ENCODE data around the gene CCNB2. TPM values are rescaled to one million over a fixed set of nuclear protein-coding genes. Genes with fewer than 3 reads are reported as not detected.
"Not testable (repeated sequence)": the region's sequence is repeated elsewhere in the genome, so short reads cannot be mapped to it uniquely, and the experiment has no call there.

The CCNB2 gene
- total RNA-seq, 3 donors from 2014 or later, result 3.0 to 29.3 (median 8.7) TPM

DNA sequence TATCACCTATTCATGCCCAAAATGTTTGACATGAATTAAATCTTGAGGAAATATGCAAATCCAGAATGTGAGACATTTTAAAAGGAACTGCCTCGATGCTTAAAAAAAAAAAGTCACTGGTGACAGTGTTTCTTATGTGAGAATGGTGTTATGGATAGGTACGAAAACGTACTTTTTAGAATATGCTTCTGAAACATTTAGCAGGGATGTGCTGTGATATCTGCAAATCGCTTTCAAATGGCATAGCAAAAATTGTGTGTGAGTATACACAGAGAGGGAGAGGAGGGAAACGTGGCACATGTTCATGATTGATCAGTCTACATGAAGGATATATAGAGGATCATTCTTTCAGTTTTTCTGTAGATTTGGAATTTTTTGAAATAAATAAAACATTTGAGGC, 16.0 kb downstream of the CCNB2 start:
- TF ChIP-seq, protein P1, sequence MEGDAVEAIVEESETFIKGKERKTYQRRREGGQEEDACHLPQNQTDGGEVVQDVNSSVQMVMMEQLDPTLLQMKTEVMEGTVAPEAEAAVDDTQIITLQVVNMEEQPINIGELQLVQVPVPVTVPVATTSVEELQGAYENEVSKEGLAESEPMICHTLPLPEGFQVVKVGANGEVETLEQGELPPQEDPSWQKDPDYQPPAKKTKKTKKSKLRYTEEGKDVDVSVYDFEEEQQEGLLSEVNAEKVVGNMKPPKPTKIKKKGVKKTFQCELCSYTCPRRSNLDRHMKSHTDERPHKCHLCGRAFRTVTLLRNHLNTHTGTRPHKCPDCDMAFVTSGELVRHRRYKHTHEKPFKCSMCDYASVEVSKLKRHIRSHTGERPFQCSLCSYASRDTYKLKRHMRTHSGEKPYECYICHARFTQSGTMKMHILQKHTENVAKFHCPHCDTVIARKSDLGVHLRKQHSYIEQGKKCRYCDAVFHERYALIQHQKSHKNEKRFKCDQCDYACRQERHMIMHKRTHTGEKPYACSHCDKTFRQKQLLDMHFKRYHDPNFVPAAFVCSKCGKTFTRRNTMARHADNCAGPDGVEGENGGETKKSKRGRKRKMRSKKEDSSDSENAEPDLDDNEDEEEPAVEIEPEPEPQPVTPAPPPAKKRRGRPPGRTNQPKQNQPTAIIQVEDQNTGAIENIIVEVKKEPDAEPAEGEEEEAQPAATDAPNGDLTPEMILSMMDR (IDR thresholded peaks at IDR 0.05), result no peak
- no peak overlapping the region for H3K4me3 ChIP-seq
- intact Hi-C loops (cut with DNase I, micrococcal nuclease), result no loop called here
- H3K4me1 ChIP-seq (ENCODE audit: low read depth), result peaks cover 19% of the 10 kb centered on the region
- H3K36me3 ChIP-seq (ENCODE audit: low read depth), result no peaks in the 10 kb centered on the region
- DNase-seq, result no peak
- no peaks in the 10 kb centered on the region for H3K9me3 ChIP-seq
- ATAC-seq, result no peak

DNA sequence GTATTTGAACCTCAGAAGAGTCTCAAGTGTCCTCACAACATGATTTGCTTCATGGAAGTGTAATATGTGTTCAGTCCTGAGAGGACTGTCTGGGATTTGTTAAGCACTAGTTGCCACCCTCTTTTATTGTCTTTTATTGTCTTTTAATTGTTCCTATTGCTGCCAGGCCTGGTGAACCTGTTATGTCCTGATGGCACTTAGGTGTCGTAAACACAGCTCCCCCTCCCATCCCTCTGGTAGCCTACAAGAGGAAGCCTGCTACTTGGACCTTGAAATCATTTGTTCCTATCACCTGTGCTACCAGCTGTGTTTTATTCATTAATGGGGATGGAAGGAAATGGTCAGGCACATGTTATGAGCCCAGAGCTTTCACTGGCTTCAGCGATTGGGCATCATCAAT, 19.3 kb downstream of the CCNB2 start:
- Histone ChIP-seq H3K4me3 (no peak overlapping the region), H3K4me1 (ENCODE audit: low read depth) (peaks cover 19% of the 10 kb centered on the region), H3K9me3 (no peaks in the 10 kb centered on the region), H3K36me3 (ENCODE audit: low read depth) (no peaks in the 10 kb centered on the region)
- DNase-seq, result peak in 2 of 3 donors; percentile 31 to 79
- TF ChIP-seq, protein P1 (IDR thresholded peaks at IDR 0.05), result no peak
- ATAC-seq, result peak; percentile 99
- intact Hi-C loops (cut with DNase I, micrococcal nuclease), result no loop called here

DNA sequence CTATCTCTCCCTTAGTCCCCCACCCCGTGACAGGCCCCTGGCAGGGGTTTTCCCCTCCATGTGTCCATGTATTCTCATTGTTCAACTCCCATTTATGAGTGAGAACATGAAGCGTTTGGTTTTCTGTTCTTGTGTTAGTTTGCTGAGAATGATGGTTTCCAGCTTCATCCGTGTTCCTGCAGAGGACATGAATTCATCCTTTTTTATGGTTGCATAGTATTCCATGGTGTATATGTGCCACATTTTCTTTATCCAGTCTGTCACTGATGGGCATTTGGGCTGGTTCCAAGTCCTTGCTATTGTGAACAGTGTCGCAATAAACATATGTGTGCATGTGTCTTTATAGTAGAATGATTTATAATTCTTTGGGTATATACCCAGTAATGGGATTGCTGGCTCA, 20.7 kb downstream of the CCNB2 start:
- ATAC-seq; H3K9me3 ChIP-seq; intact Hi-C loops (cut with DNase I, micrococcal nuclease); H3K36me3 ChIP-seq (ENCODE audit: low read depth); H3K4me3 ChIP-seq: not testable (repeated sequence)
- H3K4me1 ChIP-seq (ENCODE audit: low read depth), result peaks cover 19% of the 10 kb centered on the region
- peak in 1 of 3 donors; percentile 17 for DNase-seq

DNA sequence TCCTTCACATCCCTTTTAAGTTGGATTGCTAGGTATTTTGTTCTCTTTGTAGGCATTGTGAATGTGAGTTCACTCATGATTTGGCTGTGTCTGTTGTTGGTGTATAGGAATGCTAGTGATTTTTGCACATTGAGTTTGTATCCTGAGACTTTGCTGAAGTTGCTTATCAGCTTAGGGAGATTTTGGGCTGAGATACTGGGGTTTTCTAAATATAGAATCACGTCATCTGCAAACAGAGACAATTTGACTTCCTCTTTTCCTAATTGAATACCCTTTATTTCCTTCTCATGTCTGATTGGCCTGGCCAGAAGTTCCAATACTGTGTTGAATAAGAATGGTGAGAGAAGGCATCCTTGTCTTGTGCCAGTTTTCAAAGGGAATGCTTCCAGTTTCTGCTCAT, 22.3 kb downstream of the CCNB2 start:
- H3K9me3 ChIP-seq; intact Hi-C loops (cut with DNase I, micrococcal nuclease); ATAC-seq; H3K36me3 ChIP-seq (ENCODE audit: low read depth); DNase-seq; H3K4me3 ChIP-seq: not testable (repeated sequence)
- peaks cover 30% of the 10 kb centered on the region for H3K4me1 ChIP-seq (ENCODE audit: low read depth)

DNA sequence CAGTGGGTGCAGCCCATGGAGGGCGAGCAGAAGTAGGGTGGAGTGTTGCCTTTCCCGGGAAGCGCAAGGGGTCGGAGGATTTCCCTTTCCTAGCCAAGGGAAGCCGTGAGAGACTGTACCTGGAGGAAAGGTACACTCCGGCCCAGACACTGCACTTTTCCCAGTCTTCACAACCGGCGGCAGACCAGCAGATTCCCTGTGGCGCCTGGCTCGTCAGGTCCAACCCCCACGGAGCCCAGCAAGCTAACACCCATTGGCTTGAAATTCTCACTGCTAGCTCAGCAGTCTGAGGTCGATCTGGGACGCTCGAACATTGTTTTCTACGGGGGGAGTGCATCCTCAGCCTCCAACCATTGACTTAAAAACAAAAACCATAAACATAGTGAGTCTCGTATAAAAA, 26.5 kb downstream of the CCNB2 start:
- TF ChIP-seq, protein P1 (IDR thresholded peaks at IDR 0.05), result no peak
- no peaks in the 10 kb centered on the region for H3K9me3 ChIP-seq
- peaks cover 19% of the 10 kb centered on the region for H3K4me1 ChIP-seq (ENCODE audit: low read depth)
- peaks cover 5% of the 10 kb centered on the region for H3K36me3 ChIP-seq (ENCODE audit: low read depth)
- DNase-seq (no peak), ATAC-seq (no peak)
- H3K4me3 ChIP-seq, result no peak overlapping the region
- intact Hi-C loops (cut with DNase I, micrococcal nuclease), result no loop called here

DNA sequence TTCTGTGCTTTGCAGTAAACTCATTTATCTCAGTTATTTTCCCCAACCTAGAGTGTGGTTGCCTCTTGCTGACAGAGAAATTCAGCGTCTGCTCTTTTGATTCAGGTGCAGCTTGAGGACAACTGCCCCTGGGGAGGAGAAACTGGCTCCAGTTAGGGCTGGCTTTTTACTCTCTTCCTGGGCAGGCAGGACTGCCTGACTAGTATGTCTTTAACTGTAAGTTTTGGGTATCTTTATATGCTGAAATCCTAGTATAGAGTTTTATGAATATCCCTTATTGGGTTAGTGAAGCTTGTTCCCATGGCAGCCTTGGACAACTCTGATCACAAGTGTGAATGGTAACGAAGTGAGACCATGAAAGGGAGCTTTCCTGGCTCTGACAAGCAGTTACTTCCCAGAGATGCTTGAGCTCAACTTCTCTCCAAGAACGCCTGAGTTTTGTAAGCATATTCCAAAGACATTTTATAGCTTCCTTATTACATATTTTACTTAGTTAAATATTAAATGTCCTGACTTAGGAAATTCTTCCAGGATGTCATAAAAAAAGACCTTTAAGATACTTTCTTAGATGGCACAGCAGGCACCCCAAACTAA, 27.1 kb downstream of the CCNB2 start:
- DNase-seq (peak in 1 of 3 donors; percentile 53), ATAC-seq (peak; percentile 85)
- Histone ChIP-seq H3K9me3 (no peaks in the 10 kb centered on the region), H3K36me3 (ENCODE audit: low read depth) (peaks cover 5% of the 10 kb centered on the region), H3K4me3 (no peak overlapping the region), H3K4me1 (ENCODE audit: low read depth) (peaks cover 19% of the 10 kb centered on the region)
- intact Hi-C loops (cut with DNase I, micrococcal nuclease), result no loop called here
- TF ChIP-seq, protein P1 (IDR thresholded peaks at IDR 0.05), result no peak

DNA sequence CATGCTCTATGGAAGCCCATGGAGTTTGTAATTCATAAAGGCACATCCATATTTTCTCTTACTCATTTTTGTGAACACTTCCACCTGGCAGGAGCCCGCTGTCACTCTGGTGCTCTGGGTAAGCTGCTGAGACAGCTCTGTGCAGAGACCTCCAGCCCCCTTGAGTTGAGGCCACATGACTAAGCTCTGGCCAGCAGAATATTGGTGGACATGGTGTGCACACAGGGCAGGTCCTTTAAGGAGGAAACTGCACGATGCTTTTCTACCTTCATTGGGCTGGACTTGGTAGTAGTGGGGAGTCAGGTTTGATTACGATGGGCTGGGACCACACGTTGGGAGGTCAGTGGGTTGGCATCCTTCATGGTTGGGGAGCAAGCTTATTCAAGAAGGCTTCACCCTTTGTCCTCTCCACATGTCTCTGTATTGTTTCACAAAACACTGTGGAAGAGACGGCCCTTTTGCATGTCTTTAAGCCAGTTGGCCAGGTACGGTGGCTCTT, 29.0 kb downstream of the CCNB2 start:
- Histone ChIP-seq H3K9me3 (no peaks in the 10 kb centered on the region), H3K36me3 (ENCODE audit: low read depth) (peaks cover 5% of the 10 kb centered on the region), H3K4me3 (no peak overlapping the region), H3K4me1 (ENCODE audit: low read depth) (peaks cover 19% of the 10 kb centered on the region)
- intact Hi-C loops (cut with DNase I, micrococcal nuclease), result no loop called here
- no peak for DNase-seq
- TF ChIP-seq, protein P1 (IDR thresholded peaks at IDR 0.05), result no peak
- no peak for ATAC-seq

Data from mucosa of descending colon (tissue), 3 donors.